CD14-positive monocyte (primary cell): ENCODE results near the gene OR10A4. TPM values are rescaled to one million over a fixed set of nuclear protein-coding genes. Genes with fewer than 3 reads are reported as not detected.

Experiments used
- DNase-seq, 3 donors: peaks; one replicate each; pipeline ENCODE4 v3.0.0-alpha.2; 2011 to 2022
- H2AFZ ChIP-seq: 2 replicates; pipeline ENCODE4 v1.6.0; 2012; ENCODE audit warnings: mild to moderate bottlenecking, low read depth, low read length, inconsistent platforms; ENCODE audit not compliant: insufficient read depth, poor library complexity, severe bottlenecking
- H3K27ac ChIP-seq, 2 donors: 1 replicate in 1 of 2; 2 replicates in 1 of 2; pipeline ENCODE4 v1.5.1; 2012 to 2013; ENCODE audit warnings: low read length in 2 of 2, control low read depth in 1 of 2, inconsistent platforms in 1 of 2, low read depth in 1 of 2, mild to moderate bottlenecking in 1 of 2
- H3K27me3 ChIP-seq, 2 donors: one replicate each; pipeline versions ENCODE4 v1.6.0 to v1.6.1; 2011 to 2013; ENCODE audit warnings: low read length in 2 of 2; ENCODE audit not compliant: control insufficient read depth in 2 of 2, insufficient read depth in 2 of 2
- H3K36me3 ChIP-seq, 2 donors: replicated peaks in 1 of 2; 1 replicate in 1 of 2; 2 replicates in 1 of 2; pipeline versions ENCODE4 v1.5.1 to v1.6.1; 2012 to 2013; ENCODE audit warnings: low read length in 2 of 2, control low read depth in 1 of 2, inconsistent platforms in 1 of 2, mild to moderate bottlenecking in 1 of 2; ENCODE audit not compliant: insufficient read depth in 2 of 2, control insufficient read depth in 1 of 2
- H3K4me1 ChIP-seq, 2 donors: 1 replicate in 1 of 2; 2 replicates in 1 of 2; pipeline versions ENCODE4 v1.5.1 to v1.6.1; 2012 to 2013; ENCODE audit warnings: low read length in 2 of 2, control low read depth in 1 of 2, inconsistent platforms in 1 of 2, mild to moderate bottlenecking in 1 of 2, moderate library complexity in 1 of 2; ENCODE audit not compliant: insufficient read depth in 2 of 2, control insufficient read depth in 1 of 2
- H3K4me2 ChIP-seq: replicated peaks from 2 replicates; pipeline ENCODE3; 2012; ENCODE audit warnings: low read length, moderate library complexity, mild to moderate bottlenecking; ENCODE audit not compliant: poor library complexity, severe bottlenecking; ENCODE audit errors: extremely low read depth
- H3K4me3 ChIP-seq, 3 experiments: fragments of 200-600 bp in 1 of 3; sonication (generic) in 1 of 3; replicated peaks in 1 of 3; 1 replicate in 2 of 3; 2 replicates in 1 of 3; pipeline ENCODE4 v1.5.1; 2011 to 2013; ENCODE audit warnings: low read length in 3 of 3, mild to moderate bottlenecking in 3 of 3, control low read depth in 2 of 3, low read depth in 2 of 3, inconsistent platforms in 1 of 3, moderate library complexity in 1 of 3
- H3K79me2 ChIP-seq: 2 replicates; pipeline ENCODE4 v1.6.0; 2012; ENCODE audit warnings: mild to moderate bottlenecking, control low read depth, inconsistent platforms, low read length, moderate library complexity; ENCODE audit not compliant: insufficient read depth
- H3K9ac ChIP-seq: 2 replicates; pipeline ENCODE4 v1.6.0; 2017; ENCODE audit warnings: low read length, mild to moderate bottlenecking; ENCODE audit not compliant: insufficient read depth, poor library complexity, severe bottlenecking
- H3K9me3 ChIP-seq, 2 donors: replicated peaks in 1 of 2; 1 replicate in 1 of 2; 2 replicates in 1 of 2; pipeline versions ENCODE4 v1.5.1 to v1.6.1; 2012 to 2013; ENCODE audit warnings: low read length in 2 of 2, control low read depth in 1 of 2; ENCODE audit not compliant: control insufficient read depth in 1 of 2, insufficient read depth in 1 of 2
- H4K20me1 ChIP-seq: 2 replicates; pipeline ENCODE4 v1.6.0; 2012; ENCODE audit warnings: mild to moderate bottlenecking, low read length, control low read depth, moderate library complexity; ENCODE audit not compliant: insufficient read depth
- H3K27ac Mint-ChIP-seq, 7 donors: one replicate each; pipeline ENCODE4 v1.8.0; 2020; ENCODE audit warnings: mild to moderate bottlenecking in 7 of 7, mixed read lengths in 7 of 7, moderate library complexity in 6 of 7, inconsistent platforms in 2 of 7
- H3K27me3 Mint-ChIP-seq, 3 donors: one replicate each; pipeline ENCODE4 v1.8.0; 2021 to 2022; ENCODE audit warnings: low read depth in 3 of 3, mild to moderate bottlenecking in 3 of 3, mixed read lengths in 3 of 3, moderate library complexity in 3 of 3, inconsistent platforms in 1 of 3
- H3K36me3 Mint-ChIP-seq, 2 donors: one replicate each; pipeline ENCODE4 v1.8.0; 2020; ENCODE audit warnings: mixed read lengths in 2 of 2, inconsistent platforms in 1 of 2, mild to moderate bottlenecking in 1 of 2
- H3K4me1 Mint-ChIP-seq: one replicate; pipeline ENCODE4 v1.8.0; 2020; ENCODE audit warnings: mild to moderate bottlenecking, mixed read lengths
- H3K4me3 Mint-ChIP-seq, 2 donors: one replicate each; pipeline ENCODE4 v1.8.0; 2020; ENCODE audit warnings: mild to moderate bottlenecking in 2 of 2, mixed read lengths in 2 of 2, moderate library complexity in 1 of 2
- H3K9me3 Mint-ChIP-seq, 7 donors: one replicate each; pipeline ENCODE4 v1.8.0; 2020 to 2022; ENCODE audit warnings: mixed read lengths in 7 of 7, mild to moderate bottlenecking in 6 of 7, moderate library complexity in 6 of 7, inconsistent platforms in 2 of 7
- CTCF ChIP-seq: fragments of 200-600 bp; IDR thresholded peaks from one replicate; pipeline ENCODE4 v1.8.0; 2022; ENCODE audit warnings: antibody characterized with exemption, mild to moderate bottlenecking
- WGBS: methylation state at CpG from one replicate; pipeline ENCODE4 v1.1.5; 2013; ENCODE audit warnings: missing lambda C conversion rate; ENCODE audit not compliant: insufficient coverage; 5-methylcytosine and 5-hydroxymethylcytosine counted together
- intact Hi-C, 2 donors: fragments of 100-400 bp; cut with micrococcal nuclease; formaldehyde crosslinking; loops; one replicate each; pipeline versions ENCODE4 v1.15.0 to v1.15.1; 2023
- polyA plus RNA-seq, 3 donors: library from polyadenylated mRNA; depleted of rRNA in 1 of 3; unstranded in 2 of 3; stranded (reverse) in 1 of 3; fragments of 300-500 nt in 2 of 3; fragments of >200 nt in 1 of 3; fragmentation: Illumina TruSeq in 2 of 3; gene quantifications; 1 replicate in 2 of 3; 2 replicates in 1 of 3; pipeline ENCODE4 v1.2.3, GENCODE V29; 2012 to 2021

The OR10A4 gene
- polyA plus RNA-seq, 3 donors: not detected

GRCh38 chr11:6833356-6833755 is 43.1 kb upstream of the OR10A4 start:
- WGBS: 100% methylated on average over 1 of the region's 6 CpGs
- no peaks in the 10 kb centered on the region for H3K36me3 Mint-ChIP-seq
- H2AFZ ChIP-seq: no peak overlapping the region
- no peak for TF ChIP-seq CTCF
- H3K9ac ChIP-seq: no peak overlapping the region
- H4K20me1 ChIP-seq: no peaks in the 10 kb centered on the region
- H3K27ac ChIP-seq: no peak overlapping the region
- no peaks in the 10 kb centered on the region for H3K4me1 Mint-ChIP-seq
- no peaks in the 10 kb centered on the region for H3K79me2 ChIP-seq
- H3K27me3 Mint-ChIP-seq: peaks cover 2 to 5% (median 3%) of the 10 kb centered on the region in 3 donors
- H3K9me3 ChIP-seq: no peaks in the 10 kb centered on the region
- H3K27me3 ChIP-seq: no peaks in the 10 kb centered on the region
- H3K4me3 Mint-ChIP-seq: no peak overlapping the region
- H3K27ac Mint-ChIP-seq: no peak overlapping the region
- H3K4me2 ChIP-seq: no peak overlapping the region
- no peaks in the 10 kb centered on the region for H3K4me1 ChIP-seq
- H3K4me3 ChIP-seq: no peak overlapping the region
- peaks cover 0 to 2% (median 0%) of the 10 kb centered on the region in 7 donors for H3K9me3 Mint-ChIP-seq
- no peak for DNase-seq
- intact Hi-C loops: no loop called here
- H3K36me3 ChIP-seq: no peaks in the 10 kb centered on the region

- H3K27ac ChIP-seq: no peak overlapping the region
- no peak for DNase-seq
- no peak for TF ChIP-seq CTCF
- H3K36me3 ChIP-seq: no peaks in the 10 kb centered on the region
- H3K27me3 ChIP-seq: no peaks in the 10 kb centered on the region
- H3K79me2 ChIP-seq: no peaks in the 10 kb centered on the region
- no peak overlapping the region for H3K4me2 ChIP-seq
- no peaks in the 10 kb centered on the region for H3K9me3 ChIP-seq
- no peak overlapping the region for H3K9ac ChIP-seq
- no peaks in the 10 kb centered on the region for H4K20me1 ChIP-seq
- no peak overlapping the region for H3K4me3 ChIP-seq
- Mint-ChIP-seq H3K4me3 (no peak overlapping the region), H3K27ac (no peak overlapping the region), H3K9me3 (no peaks in the 10 kb centered on the region), H3K4me1 (no peaks in the 10 kb centered on the region), H3K36me3 (no peaks in the 10 kb centered on the region), H3K27me3 (peaks cover 0 to 5% (median 0%) of the 10 kb centered on the region in 3 donors)
- no peak overlapping the region for H2AFZ ChIP-seq
- no CpG with 5 or more reads among the region's 1 CpG for WGBS
- no peaks in the 10 kb centered on the region for H3K4me1 ChIP-seq
- intact Hi-C loops: no loop called here
These were observed 42.4 kb upstream of the OR10A4 start for GRCh38 chr11:6834021-6834420.
